Hematopoietic multipotent progenitor cell treated with erythropoietin and hydrocortisone succinate and interleukin-3 and kit ligand, for 8 days (in vitro differentiated cells): Measurements from ENCODE around the gene TMEM186.
"Not testable (repeated sequence)": the region's sequence is repeated elsewhere in the genome, so short reads cannot be mapped to it uniquely, and the experiment has no call there.

ENCODE experiments used
- DNase-seq: peaks from one replicate; pipeline ENCODE4 v3.0.0-alpha.2; 2015

The TMEM186 gene

GRCh38 chr16:8797364-8798173 is at the start of gene TMEM186, which contains the start of gene PMM2:
TSS of gene TMEM186 (minus strand) at chr16:8797639. CDS start at chr16:8797614, 25 bp downstream.
TSS of gene PMM2 (plus strand) at chr16:8797839. CDS start at chr16:8797883, 44 bp downstream.
- DNase-seq: peak; percentile 98

GRCh38 chr16:8847145-8847544 is 49.7 kb upstream of the TMEM186 start:
- DNase-seq: no peak

- DNase-seq: no peak
Measured at GRCh38 chr16:8846401-8846932, 49.0 kb upstream of the TMEM186 start.

GRCh38 chr16:8845699-8846298 is 48.4 kb upstream of the TMEM186 start:
- DNase-seq: no peak

- DNase-seq: not testable (repeated sequence)
Measured at GRCh38 chr16:8843296-8843695, 45.9 kb upstream of the TMEM186 start.

- DNase-seq: not testable (repeated sequence)
Measured at GRCh38 chr16:8842016-8842415, 44.6 kb upstream of the TMEM186 start.

GRCh38 chr16:8837594-8837993 is 40.2 kb upstream of the TMEM186 start:
- not testable (repeated sequence) for DNase-seq

- not testable (repeated sequence) for DNase-seq
Measured at GRCh38 chr16:8836797-8837196, 39.4 kb upstream of the TMEM186 start.

- no peak for DNase-seq
Measured at GRCh38 chr16:8832717-8833105, 35.3 kb upstream of the TMEM186 start.

GRCh38 chr16:8831871-8832716 is 34.7 kb upstream of the TMEM186 start:
- no peak for DNase-seq

- no peak for DNase-seq
Measured at GRCh38 chr16:8831450-8831849, 34.0 kb upstream of the TMEM186 start.

GRCh38 chr16:8828541-8829165 is 31.2 kb upstream of the TMEM186 start:
- no peak for DNase-seq

- DNase-seq: no peak
Measured at GRCh38 chr16:8826278-8826879, 28.9 kb upstream of the TMEM186 start.

GRCh38 chr16:8822403-8822802 is 25.0 kb upstream of the TMEM186 start:
- no peak for DNase-seq

GRCh38 chr16:8819411-8820034 is 22.1 kb upstream of the TMEM186 start:
- no peak for DNase-seq

- no peak for DNase-seq
Measured at GRCh38 chr16:8818504-8819270, 21.2 kb upstream of the TMEM186 start.

- no peak for DNase-seq
Measured at GRCh38 chr16:8816967-8817655, 19.7 kb upstream of the TMEM186 start.

- no peak for DNase-seq
Measured at GRCh38 chr16:8814095-8814806, 16.8 kb upstream of the TMEM186 start.

- no peak for DNase-seq
Measured at GRCh38 chr16:8812162-8812843, 14.9 kb upstream of the TMEM186 start.
